ENCODE measurements around the gene MXI1.
"Not testable (repeated sequence)": the region's sequence is repeated elsewhere in the genome, so short reads cannot be mapped to it uniquely, and the experiment has no call there.

The MXI1 gene

GRCh38 chr10:110324201-110324804, 116.9 kb downstream of the MXI1 start:
- no peak for DNase-seq

GRCh38 chr10:110324805-110325280, 117.4 kb downstream of the MXI1 start:
- no peak for DNase-seq

DNA sequence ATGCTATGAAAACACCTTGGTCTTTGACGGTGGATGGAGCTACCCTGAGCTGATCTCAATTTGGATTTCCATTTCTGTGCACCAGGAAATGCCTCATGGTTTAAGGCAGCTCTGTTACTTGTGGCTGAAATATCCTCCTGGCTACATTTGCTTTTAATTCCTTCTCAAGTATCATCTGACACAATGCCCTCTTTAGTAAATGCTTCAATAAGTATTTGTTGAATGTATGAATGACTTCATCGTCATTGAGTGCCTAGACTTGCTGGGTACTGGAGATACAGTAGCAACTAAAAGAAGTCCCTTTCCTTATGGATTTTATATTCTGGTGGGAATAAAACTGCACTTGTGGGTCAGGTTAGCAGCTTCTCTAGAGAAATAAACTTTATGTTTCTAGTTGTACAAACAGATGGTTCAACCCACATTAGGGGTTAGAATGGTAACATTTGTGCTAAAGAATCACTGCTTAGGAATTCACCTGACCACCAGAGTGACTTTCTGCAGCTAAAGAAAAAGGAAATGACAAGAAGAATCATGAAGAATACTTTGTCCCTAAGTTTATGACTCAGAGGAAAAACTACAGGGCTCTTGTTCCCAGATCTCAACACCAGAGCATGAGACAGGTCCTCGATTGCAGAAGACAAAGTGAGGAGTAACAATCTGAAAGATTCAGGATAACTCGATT, 119.1 kb downstream of the MXI1 start:
- DNase-seq, result no peak

- no peak for DNase-seq
Observed at GRCh38 chr10:110327262-110327914, 120.0 kb downstream of the MXI1 start.

DNA sequence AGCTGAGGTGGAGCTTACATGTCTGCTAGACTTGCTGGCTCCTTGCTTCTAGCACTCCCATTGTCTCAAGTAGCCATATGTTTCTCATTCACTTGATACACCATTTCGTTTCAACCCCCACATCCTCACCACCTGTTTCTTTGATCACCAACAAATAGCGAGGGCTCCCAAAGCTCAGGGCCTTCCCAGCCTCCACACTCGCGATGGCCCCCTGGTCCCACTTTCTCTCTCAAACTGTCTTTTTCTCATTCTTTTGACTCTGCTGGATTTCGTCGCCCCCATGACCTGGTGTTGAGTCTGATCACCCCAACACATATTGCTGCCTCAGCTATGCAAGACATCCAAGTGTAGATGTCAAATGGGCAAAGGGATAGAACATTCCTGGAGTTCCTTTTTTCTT, 123.3 kb downstream of the MXI1 start:
- DNase-seq, result no peak

DNA sequence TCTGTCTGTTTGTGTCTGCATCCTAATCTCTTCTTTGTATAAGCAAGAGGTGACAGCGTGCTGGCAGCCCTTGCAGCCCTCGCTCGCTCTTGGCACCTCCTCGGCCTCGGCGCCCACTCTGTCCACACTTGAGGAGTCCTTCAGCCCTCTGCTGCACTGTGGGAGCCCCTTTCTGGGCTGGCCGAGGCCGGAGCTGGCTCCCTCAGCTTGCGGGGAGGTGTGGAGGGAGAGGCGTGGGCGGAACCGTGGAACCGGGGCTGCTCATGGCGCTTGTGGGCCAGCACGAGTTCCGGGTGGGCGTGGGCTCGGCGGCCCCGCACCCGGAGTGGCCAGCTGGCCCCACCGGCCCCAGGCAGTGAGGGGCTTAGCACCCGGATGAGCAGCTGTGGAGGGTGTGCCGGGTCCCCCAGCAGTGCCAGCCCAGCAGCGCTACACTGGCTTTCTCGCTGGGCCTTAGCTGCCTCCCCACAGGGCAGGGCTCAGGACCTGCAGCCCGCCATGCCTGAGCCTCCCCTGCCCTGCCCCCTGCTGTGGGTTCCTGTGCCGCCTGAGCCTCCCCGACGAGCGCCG, 123.9 kb downstream of the MXI1 start:
- DNase-seq, result not testable (repeated sequence)

DNA sequence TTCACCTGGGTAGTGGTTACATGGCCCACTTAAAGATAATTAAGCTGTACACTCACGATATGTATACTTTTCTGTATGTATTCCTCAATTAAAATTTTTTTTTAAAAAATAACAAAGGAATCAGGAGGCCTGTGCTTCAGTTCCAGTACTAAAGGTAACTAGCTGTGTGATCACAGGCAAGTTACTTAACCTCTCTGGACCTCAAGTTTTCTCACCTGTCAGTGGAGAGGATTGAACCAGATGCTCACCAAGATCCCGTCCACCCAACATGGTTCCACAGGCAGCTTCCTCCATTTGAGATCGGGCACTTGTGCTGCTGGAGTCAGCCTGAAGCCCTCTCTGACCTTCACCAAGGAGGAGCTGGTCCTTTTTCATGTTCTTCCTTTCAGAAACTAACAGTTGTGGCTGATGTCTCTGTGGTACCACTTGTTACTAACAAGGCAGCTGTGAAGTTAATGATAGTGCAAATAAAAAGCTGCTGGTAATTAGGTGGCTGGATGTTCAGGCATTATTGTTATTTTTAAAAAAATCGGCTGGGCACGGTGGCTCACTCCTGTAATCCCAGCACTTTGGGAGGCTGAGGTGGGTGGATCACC, 126.8 kb downstream of the MXI1 start:
- DNase-seq, result no peak

DNA sequence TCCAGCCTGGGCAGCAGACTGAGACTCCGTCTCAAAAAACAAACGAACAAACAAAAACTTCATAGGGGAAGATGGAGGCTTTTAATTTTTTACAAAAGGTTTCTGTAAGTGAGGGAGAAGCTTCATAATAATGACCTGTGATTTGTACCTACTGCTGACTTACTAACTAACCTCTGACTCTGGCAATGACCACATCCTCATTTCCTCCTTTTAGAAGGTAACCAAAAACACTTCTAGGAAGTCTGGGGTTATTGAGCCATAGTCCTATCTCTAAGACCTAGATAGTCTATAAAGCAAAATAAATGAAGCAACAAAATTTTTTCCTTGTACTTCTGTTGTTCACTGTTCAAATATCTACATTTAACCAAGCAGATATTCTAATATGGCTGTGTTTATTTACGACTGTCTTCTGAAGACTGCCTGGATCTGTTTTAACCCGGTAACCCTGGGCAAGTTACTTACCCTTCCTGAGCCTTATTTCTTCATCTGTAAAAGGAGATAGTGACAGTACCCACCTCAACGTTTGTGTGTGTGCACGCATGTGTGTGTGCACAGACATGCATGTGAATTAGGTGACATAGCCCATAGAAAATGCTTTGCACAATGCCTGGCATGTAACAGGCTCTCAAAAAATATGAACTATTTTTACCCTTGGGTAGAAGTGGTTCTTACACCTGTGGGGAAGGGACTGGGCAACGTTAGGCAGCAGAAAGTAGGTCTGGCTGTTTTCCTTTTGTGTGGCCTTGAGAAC, 128.1 kb downstream of the MXI1 start:
- DNase-seq, result no peak

DNA sequence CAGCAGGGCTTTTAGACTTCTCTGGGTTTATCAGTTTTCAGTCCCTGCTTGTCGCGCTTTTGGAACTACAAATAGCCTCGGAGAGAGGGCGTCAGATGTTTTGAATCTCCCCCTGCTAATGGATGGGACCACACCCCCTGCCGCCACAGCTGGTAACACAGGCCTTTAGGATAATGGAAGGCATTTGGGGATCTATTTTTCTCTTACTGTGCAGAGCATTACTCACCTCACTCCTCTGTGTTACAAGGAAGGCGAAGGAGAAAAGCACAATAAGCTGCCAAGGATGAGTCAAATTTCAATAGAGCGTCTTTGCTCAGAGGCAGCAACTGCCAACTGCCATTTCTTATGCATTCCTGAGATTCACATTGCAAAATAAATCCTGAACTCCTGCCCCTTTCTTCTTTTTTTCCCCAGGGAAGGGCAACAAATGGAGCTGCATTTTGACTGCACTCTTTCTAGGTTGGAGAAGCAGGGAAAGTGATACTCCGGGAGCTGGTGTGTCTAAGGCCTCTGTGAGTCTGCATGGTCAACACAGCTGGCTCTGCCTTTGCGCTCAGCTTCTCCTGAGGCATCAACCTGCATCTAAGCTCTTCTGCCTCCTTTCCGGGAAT, 128.8 kb downstream of the MXI1 start:
- no peak for DNase-seq
